AML-193 (cell line): Measurements from ENCODE around the gene ZACN.
A peak's percentile ranks its signal among the peaks of the same experiment; 100 is the strongest.
"Not testable (repeated sequence)": the region's sequence is repeated elsewhere in the genome, so short reads cannot be mapped to it uniquely, and the experiment has no call there.

Source experiments
- DNase-seq, 2 experiments: peaks; one replicate each; lab custom pipeline; 2025; lab: John Stamatoyannopoulos, UW

Gene ZACN

DNA sequence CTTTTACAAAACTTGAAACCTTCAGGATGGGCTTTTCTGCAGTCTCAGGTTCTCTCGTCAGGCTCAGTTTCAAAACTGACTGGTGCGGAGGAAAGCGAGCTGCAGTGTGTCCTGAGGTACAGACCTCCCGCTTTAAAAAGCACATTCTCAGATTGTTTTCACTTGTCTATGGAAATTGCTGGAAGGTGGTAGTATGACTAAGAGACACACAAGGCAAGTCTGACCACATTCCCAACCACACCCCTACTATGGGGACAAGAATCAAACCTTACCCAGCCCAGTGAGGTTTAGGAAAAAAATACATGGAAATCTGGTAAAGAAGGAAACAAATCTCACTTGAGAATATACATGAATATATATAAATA lies 24.9 kb upstream of the ZACN start:
- no peak for DNase-seq

DNA sequence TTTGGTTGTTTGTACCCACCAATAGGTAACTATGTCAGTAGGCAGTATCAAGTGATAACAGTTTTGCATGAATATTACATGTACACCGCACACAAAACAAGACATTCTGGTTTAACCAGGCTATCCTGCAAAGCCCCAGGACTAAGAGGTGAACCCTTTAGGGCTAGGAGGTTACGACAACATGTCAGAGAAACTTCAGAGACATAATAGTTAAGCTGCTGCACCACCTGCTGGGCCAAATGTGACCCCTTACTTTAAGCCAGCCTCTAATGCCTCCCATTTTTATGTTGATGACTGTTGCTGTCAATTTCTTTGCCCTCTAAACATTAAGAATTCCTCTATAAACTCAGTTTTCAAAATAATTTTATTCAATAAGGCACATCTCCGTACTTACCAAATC lies 22.1 kb upstream of the ZACN start:
- no peak for DNase-seq

DNA sequence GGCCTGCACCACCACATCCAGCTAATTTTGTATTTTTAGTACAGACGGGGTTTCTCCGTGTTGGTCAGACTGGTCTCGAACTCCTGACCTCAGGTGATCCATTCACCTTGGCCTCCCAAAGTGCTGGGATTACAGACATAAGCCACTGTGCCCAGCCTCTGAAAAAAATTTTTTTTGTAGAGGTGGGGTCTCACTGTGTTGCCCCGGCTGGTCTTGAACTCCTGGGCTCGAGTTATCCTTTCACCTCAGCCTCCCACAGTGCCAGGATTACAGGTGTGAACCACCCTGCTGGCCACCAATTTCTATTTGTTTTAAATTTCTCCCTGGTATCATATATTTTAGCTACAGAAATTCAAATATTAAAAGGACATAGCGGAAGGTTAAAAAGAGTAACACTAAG lies 20.7 kb upstream of the ZACN start:
- not testable (repeated sequence) for DNase-seq

DNA sequence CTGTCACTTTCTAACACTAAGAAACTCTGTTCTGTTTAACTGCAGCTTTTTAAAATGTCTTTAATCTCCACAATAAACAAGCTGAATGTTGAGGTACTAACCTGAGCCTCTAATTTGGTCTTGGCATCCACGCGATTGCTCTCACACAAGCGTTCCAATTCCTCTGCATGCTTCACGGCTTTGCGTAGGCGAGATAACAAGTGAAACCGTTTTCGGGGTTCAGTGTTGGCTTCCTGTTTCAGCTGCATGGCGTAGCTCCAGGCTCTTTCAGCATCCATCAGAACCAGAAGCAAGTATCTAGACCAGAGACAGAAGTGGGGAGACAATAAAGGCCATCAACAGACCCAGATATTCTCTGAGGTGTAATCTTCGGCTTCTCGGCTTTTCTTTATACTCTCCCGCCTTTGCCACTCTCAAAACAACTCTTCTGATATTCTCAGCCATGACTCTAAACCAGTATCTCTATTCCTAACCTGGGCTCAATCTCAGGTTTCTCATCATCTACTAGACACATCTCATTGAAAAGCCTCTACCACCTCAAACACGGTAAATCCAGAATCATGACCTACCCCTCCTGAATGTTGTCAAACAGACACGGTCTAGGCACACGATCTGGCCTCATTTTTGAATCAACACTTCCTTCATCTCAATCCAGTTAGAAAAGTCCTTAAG lies 15.0 kb upstream of the ZACN start:
- no peak for DNase-seq

DNA sequence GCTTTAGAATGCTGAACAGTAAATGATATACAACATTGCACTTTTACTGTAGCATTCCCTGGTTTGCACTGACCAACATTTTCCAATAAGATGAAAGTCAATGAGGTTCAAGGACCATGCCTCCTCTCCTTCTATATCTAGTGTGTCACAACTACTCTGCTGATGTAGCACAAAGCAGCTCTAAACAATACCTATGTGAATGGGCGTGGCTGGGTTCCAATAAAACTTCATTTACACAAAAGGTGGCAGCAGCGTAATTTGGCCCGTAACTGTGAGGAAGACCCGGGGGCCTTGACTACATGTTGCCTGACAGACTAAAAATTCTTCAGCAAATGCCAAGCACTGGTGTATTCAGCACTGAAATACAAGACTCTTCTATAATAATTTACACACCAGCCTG lies 13.2 kb upstream of the ZACN start:
- no peak for DNase-seq

DNA sequence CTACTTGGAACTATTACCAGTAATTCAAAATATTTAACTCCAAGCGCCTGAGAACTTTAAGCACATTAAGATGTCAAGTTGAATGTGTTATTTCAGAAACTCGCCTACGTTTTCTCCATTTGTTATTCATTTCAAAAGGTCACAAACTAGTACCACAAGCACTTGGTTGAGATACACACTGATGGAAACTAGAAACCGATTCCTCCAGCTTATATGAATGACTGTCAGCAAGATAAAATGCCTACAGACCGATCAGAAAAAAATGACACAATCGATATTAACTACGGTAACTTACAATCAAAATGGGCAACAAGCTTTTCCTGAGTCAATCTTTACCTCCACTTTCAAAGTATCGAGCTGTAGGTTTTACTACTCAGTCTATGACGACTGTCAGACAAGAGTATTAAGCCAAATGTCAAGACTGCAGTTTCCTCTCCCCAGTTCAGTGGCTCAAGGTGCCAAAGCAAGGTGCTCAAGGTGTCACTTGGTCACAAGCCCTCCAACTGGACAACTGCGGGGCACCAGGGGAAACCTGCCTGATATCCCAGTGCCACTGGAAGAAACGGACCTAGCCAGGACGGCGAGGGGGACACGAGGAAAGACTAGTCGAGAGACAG lies 7.3 kb upstream of the ZACN start:
- no peak for DNase-seq

DNA sequence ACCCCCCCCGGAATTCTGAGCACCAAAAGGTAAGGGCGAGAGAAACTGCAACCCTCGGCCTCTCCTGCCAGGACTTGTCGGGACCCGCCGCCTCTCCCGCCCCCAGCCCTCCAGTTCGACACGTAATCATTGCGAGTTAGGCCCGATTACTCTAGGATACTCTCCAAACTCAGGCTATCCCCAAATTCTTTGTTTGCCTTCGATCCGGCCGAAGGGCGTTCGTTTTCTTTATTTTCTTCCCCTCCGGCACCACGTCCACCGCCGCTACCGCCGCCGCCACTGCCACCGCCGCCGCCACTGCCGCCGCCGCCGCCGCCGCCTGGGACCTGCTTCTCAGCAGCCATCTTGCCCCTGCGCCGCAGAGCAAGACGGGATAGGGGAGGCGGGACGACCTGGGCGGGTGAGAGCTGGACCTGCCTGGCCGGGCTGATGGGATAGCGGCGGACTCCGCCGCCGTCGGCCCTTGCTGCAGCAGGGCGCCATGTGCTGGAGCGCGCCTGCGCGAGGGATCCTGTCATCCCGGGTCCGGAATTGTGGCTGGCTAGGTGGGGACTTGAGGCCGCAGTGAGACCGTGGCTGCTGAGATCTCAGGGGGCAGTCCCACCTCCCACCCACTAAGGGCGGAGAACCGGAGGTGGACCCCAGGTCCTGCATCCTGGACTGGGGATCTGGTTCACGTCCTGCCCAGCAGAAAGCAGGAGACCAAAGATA lies 6.7 kb upstream of the ZACN start, which contains the start of gene SRP68:
TSS of gene SRP68 (minus strand) at position 370 of the 711 bp plus-strand sequence. CDS start at position 344, 26 bp downstream.
- peak; percentile 91 to 92 for DNase-seq

DNA sequence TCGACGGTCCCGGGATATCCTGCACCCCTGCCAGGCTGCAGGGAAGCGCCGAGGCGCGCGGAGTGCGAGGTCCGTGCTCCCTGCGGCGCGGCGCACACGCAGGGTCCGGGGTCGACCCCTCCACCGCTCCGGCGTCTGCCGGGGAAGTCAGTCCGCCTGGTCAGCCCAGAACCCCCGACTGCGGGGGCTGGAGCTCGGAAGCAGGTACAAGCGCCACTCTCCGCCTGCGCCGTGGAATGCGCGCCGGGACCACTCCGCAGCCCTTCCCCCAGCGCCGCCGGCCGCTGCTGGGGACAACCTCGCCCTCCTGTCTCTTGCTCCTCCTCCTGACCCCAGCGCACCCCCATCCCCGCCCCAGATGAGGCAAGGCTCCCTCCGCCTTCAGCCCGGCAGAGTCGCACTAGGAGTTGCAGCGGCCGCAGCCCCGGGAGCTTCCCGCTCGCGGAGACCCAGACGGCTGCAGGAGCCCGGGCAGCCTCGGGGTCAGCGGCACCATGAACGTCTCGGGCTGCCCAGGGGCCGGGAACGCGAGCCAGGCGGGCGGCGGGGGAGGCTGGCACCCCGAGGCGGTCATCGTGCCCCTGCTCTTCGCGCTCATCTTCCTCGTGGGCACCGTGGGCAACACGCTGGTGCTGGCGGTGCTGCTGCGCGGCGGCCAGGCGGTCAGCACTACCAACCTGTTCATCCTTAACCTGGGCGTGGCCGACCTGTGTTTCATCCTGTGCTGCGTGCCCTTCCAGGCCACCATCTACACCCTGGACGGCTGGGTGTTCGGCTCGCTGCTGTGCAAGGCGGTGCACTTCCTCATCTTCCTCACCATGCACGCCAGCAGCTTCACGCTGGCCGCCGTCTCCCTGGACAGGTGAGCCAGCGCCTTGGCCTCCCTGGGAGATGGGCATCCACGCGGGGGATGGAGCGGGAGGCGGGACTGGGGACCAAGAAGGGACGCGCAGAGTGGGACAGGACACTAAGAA lies 4.3 kb upstream of the ZACN start, which contains the start of gene GALR2:
TSS of gene GALR2 (plus strand) at position 392 of the 974 bp plus-strand sequence. CDS start at position 495, 103 bp downstream.
- DNase-seq = no peak

DNA sequence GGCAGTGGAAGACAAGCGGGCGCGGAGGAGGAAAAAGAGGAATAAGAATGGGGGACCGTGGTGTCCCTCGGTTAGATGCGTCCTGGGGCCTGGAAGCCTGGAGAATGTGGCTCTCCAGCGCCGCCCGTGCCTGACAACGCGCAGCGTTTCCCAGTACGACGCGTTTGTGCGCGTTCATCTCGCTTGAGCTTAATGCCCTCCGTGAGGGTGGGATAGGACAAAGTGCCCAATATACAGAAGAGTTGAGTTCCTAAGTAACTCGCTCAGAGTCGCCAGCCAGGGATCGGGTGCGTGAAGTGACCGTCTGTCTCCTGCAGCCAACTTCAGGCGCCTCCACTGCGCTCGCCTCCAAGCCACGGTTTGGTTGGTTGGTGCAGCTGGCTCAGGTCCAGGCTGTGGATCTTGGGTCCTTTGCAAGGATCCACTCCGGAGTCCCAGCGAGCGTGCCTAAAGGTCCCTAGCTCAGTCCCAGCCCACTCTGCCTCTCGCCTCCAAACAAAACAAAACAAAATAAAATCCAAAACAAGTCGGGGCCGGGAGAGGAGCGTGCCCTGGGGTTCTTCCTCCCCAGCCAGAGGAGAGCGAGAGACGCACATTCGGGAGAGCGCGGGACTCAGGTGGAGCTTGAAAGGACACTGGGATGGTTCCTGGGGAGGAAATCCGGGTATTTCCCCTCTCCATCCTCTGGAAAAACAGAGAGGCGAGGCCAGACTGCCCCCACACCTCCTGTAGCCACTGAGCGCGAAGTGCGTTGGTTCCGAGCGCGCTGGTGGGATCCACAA lies 3.4 kb upstream of the ZACN start:
- no peak for DNase-seq

DNA sequence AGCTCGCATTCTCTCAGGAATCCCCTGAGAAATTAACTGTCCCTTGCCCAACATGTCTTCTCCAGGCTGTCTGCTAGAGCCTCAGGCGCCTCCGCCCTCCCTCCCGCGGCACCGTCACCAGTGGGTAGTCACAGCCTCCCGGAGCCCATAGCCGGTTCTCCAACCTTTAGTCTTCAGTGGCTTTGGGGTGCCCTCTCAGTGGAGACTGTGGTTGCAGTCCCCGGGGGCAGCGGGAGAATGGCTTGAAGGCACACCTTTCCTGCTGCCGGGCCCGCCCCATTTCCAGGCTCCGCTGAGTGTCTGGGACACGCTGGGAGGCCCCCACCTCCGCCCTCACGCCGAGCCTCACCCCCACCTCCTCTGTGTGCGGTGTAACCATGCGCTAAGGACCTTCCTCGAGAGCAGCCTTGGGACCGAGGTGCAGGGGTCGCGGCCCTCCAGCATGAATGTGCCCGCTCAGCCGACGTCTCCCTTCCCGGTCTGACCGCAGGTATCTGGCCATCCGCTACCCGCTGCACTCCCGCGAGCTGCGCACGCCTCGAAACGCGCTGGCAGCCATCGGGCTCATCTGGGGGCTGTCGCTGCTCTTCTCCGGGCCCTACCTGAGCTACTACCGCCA lies 2.7 kb upstream of the ZACN start:
- DNase-seq = no peak

DNA sequence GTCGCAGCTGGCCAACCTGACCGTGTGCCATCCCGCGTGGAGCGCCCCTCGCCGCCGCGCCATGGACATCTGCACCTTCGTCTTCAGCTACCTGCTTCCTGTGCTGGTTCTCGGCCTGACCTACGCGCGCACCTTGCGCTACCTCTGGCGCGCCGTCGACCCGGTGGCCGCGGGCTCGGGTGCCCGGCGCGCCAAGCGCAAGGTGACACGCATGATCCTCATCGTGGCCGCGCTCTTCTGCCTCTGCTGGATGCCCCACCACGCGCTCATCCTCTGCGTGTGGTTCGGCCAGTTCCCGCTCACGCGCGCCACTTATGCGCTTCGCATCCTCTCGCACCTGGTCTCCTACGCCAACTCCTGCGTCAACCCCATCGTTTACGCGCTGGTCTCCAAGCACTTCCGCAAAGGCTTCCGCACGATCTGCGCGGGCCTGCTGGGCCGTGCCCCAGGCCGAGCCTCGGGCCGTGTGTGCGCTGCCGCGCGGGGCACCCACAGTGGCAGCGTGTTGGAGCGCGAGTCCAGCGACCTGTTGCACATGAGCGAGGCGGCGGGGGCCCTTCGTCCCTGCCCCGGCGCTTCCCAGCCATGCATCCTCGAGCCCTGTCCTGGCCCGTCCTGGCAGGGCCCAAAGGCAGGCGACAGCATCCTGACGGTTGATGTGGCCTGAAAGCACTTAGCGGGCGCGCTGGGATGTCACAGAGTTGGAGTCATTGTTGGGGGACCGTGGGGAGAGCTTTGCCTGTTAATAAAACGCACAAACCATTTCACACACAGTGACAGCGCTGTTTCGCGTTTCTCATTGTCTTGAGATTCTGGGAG lies 2.0 kb upstream of the ZACN start:
- no peak for DNase-seq

DNA sequence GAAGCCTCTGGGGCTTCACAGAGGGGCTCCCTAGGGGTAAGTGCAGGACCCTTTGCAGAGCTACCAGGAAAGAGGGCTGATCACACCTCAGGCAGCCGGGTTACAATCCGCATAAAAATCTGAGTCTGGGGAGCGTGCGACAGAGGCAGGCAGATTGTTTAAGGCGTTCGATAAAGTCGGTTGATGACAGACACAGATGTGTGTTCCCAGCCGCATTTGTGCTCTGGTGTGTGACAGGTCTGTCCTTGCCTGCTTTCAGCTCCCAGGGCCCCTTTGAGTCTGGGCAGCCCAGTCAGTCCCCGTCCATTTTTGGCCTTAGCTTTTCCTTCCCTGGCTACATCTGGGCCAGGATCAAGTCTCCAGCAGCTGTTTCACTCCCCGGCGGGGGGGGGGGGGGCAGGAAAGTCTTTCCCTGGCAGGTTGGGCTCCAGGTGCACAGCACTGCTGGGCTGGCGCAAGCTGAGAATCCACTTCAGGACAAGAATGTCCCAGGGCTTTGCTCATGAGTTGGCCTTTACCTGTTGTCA lies 1.3 kb upstream of the ZACN start:
- DNase-seq = no peak

DNA sequence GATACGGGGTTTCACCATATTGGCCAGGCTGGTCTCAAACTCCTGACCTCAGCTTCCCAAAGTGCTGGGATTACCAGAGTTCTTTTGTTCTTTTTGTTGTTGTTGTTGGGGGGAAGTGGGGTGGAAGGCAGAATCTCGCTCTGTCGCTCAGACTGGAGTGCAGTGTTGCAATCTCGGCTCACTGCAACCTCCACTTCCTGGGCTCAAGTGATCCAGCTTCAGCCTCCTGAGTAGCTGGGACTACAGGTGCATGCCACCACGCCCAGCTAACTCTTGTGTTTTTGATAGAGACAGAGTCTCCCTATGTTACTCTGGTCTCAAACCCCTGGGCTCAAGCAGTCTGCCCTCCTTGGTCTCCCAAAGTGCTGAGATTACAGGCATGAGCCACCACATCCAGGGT lies 612 bp upstream of the ZACN start:
- not testable (repeated sequence) for DNase-seq

DNA sequence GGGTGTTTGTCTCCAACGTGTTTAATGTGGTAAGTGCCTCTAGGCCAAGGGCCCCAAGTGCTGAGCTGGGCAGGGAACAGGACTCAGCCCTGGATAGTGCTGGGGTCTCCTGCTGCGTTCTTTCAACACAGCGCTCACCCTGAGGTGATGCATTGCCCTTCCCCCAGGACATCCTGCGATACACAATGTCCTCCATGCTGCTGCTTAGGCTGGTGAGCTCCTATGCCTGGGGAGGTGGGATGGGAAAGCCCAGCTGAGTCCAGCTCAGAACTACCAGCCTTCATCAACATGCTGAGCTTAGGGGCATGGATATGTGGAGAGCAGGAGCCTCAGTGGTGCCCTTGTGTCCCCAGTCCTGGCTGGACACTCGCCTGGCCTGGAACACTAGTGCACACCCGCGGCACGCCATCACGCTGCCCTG lies 563 bp downstream of the ZACN start:
- DNase-seq = no peak

DNA sequence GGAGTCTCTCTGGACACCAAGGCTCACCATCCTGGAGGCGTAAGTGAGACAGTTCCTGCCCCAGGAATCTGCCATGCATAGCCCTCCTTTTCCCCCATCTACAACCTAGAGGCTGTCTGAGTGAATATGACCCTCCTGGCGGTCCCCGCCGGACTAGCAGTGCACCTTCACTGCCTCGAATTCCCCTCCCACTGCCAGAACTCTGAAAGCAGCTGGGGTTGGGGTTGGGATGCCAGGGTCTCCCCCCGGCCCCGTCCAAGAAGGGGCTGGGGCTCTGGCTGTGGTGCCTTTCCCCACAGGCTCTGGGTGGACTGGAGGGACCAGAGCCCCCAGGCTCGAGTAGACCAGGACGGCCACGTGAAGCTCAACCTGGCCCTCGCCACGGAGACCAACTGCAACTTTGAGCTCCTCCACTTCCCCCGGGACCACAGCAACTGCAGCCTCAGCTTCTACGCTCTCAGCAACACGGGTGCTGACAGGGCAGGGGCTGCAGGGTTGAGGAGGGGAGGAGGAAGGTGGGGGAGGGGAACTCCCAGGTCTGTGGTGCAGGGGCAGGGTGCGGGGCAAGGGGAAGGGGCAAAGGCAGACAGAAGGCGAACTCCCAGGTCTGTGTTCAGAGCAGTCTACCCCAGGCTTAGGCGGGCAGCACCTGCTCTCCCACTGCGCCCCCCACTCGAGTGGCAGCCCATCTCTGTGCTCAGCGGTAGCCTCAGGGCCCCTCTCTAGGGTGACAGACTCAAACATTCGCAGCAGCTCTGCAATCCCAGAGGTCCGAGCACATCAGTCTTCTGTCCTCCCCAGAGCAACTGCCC lies 1.2 kb downstream of the ZACN start:
- no peak for DNase-seq

DNA sequence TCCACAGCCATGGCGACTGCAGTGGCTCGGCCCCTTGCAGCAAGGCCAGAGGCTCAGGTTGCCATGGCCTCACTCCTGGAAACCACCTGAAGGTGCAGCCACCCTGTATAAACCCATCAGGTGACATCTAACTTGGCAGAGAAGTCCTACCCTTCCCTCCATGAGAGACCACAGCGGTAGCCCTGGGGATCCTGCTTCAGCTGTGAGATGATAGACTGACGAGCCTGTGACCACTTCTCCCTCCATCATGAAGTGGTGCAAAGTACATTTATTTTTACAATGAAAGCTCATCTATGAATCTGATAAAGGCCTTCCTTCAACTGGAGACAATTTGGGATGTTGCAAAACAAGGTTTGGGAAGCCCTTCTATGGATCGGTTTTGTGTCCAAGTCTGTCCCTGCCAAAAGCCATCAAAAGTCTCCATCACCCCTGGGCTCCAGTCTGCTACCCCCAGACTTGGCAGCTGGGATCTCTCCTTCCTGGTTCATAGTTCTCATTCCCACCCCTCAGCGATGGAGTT lies 1.8 kb downstream of the ZACN start:
- DNase-seq = no peak

DNA sequence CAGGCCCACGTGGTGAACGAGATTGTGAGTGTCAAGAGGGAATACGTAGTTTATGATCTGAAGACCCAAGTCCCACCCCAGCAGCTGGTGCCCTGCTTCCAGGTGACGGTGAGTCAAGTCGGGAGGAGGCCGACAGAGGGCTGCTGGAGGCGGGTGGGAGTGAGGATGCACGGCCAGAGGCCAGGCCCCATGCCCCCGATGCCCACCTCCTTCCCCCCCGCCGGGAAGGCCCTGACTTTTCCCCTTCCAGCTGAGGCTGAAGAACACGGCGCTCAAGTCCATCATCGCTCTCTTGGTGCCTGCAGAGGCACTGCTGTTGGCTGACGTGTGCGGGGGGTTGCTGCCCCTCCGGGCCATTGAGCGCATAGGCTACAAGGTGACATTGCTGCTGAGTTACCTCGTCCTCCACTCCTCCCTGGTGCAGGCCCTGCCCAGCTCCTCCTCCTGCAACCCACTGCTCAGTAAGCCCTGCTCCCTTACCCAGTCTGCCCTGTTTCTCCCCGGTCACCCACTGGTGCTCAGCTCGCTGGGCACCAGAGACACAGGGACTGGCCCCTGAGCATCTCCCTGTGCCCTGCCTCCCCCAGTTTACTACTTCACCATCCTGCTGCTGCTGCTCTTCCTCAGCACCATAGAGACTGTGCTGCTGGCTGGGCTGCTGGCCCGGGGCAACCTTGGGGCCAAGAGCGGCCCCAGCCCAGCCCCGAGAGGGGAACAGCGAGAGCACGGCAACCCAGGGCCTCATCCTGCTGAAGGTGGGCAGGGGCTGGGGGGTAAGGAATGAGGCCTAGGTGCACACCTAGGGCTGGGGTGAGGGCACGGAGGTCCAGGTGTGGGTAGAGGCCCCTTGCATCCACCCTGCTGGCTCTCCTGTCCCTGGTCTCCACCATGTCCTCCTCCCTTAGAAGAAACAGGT lies 2.6 kb downstream of the ZACN start:
- no peak for DNase-seq
